Globus pallidus (tissue), 1 donor: Measurements from ENCODE around the gene BNC2.

Experiments used
- DNase-seq: peaks from one replicate; pipeline ENCODE4 v3.0.0-alpha.2; 2015; ENCODE audit warnings: low spot score

BNC2 gene

DNA sequence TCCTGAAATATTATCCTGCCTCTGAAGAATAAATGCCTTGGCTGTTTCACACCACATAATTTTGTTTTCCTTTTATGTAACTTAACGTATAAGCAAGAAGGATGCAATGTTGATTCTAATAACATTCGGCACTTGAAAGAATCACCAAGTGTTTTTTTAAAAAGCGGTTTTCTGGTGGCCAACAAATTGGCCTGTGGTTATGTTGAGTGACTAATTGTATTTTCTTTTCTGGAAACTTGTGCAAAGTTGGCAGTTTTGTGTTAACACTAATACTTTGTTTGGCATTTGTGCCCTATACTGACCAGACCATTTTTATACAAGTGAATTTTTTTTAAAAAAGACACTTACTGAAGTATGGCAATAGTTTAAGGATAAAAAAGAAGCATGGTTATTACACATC, 452.7 kb downstream of the BNC2 start:
- DNase-seq, result no peak

GRCh38 chr9:16417161-16417560, 453.3 kb downstream of the BNC2 start:
- DNase-seq, result no peak

DNA sequence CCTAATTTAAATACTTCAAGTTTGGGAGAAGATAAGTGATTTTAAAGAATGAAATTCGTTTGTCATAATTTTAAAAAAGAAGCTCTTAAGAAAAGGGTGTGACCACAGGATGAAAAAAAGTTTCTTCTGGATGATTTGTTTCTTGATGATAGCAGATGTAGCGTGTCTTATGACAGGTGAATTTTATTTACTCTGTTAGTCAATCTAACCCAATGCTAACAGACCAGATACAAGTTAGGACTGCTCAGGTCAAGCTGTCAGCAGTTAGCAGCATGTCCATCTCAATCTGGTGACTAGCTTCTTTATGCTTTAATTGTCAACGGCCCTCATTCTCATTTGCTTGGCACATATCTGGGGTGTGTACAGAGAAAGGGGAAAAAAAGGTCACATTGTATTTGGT, 456.0 kb downstream of the BNC2 start:
- DNase-seq, result no peak

DNA sequence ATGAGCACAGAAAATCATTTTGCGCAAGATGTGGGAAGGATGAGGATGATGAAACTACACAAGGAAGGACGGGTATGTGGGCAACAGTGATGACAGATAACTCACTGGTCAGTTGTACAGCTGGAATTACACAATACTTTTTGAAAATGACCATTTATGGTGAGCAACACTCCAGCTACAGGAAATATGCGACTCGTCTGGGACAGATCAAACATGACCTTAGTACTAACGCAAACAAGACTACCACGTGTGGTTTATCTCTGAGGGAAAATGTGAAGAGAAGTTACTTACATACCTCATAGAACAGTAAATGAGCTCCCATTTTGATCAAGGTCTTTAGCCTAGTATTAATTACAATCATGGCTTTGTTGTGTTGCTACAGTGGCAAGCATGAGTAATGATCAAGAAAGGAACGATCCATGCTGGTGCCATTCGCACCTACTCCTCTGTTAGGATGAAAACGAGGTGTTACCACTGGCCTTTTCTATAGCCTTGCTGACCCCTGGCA, 456.9 kb downstream of the BNC2 start:
- no peak for DNase-seq

DNA sequence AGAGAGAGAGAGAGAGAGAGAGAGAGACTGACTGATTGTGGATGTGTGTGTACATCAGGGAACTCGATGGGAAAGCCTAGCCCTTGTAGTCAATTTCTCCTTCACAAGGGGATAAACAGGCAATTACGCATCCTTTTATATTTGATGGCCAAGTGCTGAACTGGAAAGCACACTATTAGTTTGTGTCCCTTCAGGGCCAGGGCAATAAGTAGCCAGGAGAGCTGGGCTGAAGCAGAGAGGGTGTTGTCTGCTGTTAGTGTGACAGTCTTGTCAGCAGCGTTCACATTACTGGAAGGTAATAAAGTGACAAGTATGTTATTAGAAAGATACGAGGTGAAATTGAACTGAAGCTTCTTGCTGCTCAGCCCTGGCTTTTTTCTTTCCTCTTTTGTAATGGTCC, 457.7 kb downstream of the BNC2 start:
- no peak for DNase-seq

GRCh38 chr9:16411311-16411710, 459.2 kb downstream of the BNC2 start:
- DNase-seq, result no peak

DNA sequence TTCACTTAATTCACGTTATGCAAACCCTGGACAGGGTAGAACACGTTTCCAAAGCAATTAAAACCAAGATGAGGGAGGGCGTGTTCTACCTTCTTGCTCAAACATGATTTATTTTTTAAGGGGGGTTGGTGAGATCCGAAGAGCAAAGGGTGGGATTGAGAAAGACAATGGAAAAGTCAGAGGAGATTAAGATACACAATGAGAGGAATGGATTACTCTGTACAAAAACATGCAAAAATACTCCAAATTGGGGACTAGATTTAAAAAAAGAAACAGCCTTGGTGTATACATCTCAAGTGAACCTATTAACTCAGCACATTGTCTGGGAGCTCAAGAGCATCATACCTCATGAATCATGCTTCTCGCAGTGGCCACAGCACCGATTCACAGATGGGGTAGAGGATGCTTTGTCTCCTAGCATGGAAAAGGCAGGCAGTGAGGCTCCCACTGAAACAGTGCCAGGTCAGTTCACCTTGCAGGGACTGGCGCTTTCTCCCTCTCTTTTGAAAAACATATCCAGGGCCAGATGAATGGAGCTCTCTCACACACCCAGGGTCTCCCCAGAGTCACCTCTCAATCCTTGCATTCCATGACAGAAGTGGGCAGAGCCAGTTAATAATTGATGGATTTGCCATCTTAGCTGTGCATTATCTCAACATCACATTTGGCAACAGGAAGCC, 459.7 kb downstream of the BNC2 start:
- DNase-seq, result no peak

- DNase-seq, result no peak
These were observed 462.9 kb downstream of the BNC2 start for GRCh38 chr9:16407617-16408016.

DNA sequence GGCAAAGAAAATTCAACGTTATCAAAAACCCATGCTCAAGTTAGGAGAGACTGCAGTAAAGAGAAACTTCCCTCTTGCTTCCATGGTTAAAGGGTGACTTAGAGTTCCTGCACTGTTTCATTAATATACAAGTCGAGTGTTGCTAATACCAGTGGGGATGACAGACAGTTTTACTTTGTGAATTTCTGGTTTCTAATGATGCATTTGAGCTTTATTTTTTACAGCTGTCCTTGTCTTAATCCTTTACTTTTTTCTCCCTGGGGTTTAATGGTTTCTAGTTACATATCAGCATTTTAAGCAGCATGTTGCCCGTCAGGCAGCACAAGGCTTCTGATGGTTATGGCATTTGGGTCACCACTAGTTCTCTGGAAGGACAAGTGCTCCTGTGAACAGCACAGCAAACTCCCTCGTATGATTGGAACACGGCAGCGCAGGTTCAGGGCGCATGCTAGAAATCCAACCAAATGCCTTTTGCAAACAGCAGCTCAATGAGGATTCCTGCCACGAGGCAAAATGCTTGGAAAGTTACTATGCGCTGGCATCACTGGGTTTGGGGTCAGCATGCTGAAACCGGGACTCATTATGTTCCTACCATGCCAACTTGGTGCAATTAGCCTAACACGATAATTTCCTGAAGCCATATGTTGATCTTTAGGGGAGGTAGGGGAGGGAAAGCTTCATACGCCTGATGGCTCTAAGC, 463.8 kb downstream of the BNC2 start:
- no peak for DNase-seq

DNA sequence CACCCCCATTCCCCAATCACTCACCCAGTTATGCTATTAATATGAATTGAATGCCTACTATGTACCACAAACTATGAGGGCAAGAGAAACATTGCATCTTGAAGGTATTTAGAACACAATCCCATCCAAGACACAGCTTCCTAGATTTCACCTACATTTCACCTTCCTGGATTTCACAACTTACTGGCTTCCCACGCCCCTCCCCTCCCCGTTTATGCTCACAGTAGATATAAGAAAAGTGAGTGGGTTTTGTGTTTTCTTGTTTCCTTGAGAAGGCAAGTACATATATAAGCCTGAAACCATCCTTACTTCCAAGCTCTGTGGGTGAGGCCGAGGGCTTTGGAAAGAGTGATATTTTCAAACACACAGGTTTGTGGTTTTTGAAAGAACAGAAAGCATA, 465.0 kb downstream of the BNC2 start:
- no peak for DNase-seq

- peak; percentile 6 for DNase-seq
These were observed 468.8 kb downstream of the BNC2 start for GRCh38 chr9:16401701-16402100.

DNA sequence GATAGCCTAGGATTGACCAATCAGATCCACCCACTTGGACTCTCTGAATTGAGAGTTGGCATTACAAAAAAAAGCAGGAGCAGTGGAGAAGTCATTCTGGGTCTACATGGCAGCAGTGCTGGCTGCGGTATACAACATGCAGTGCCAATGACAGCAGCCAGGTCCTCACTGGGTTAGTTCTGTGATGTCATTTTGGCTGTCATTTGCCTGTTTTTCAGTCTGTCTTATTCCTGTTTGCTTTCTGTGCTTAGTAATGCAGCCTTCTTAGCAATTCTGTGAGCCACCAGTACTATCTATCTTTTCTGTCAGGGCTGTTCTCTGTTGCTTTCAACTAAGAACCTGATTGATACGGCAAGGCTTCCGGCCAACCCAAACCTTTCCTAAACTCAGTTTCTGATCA, 471.8 kb downstream of the BNC2 start:
- DNase-seq, result no peak

DNA sequence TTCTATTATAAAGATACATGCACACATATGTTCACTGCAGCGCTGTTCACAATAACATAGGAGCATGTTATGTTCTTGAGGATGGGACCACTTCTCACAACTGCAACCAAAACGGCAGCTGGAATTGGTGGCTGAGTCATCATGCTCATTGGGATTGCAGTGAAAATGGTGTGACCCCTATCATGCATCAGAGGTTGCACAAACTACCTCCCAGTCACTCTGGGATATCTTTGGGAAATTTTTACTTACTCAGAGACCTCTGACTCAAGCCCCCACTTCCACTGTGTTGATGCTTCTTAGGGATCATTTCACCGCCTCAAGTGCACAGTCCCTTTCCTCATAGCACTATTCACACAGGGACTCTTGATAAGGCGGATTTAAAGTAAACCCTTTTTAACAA, 474.1 kb downstream of the BNC2 start:
- no peak for DNase-seq

GRCh38 chr9:16391369-16391768, 479.1 kb downstream of the BNC2 start:
- no peak for DNase-seq

GRCh38 chr9:16387382-16387781, 483.1 kb downstream of the BNC2 start:
- DNase-seq, result no peak

DNA sequence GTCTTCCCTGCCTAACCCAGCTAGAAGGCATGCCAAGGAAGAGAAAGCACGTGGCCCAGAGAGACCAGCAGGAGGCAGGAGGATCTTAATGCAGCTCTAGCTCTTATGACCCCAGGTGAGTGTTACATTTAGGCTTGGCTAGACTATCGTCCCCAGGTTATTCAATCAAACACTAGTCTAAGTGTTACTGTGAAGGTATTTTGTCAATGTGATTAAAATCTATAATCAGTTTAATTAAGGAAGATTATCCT, 483.7 kb downstream of the BNC2 start:
- no peak for DNase-seq

- DNase-seq, result no peak
These were observed 484.3 kb downstream of the BNC2 start for GRCh38 chr9:16386007-16386826.

GRCh38 chr9:16385590-16385989, 484.9 kb downstream of the BNC2 start:
- DNase-seq, result no peak

- DNase-seq, result no peak
These were observed 485.5 kb downstream of the BNC2 start for GRCh38 chr9:16384993-16385392.

GRCh38 chr9:16377311-16377710, 493.2 kb downstream of the BNC2 start:
- no peak for DNase-seq

- DNase-seq, result no peak
These were observed 499.2 kb downstream of the BNC2 start for GRCh38 chr9:16371306-16371705.

GRCh38 chr9:16370647-16371046, 499.8 kb downstream of the BNC2 start:
- DNase-seq, result no peak

DNA sequence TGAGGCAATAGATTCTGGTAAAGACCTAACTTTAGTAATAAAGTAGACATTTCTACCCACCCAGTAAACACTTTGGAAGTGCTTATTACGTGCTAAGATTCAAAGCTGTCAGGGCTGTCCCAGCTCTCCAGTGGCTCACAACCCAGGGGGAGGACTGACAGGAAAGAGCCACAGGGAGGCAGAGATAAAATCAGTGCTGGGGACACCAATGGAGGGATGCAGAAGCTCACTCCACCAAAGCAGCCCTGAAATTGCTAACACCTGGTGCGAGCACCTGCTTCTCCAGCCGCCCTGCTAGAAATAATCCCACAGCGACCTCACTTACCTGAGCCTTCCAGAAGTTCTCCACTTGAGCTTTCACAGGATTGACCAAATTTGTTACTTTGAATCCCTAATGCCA, 501.0 kb downstream of the BNC2 start:
- DNase-seq, result no peak
